Astrocyte (in vitro differentiated cells and primary cell): ENCODE data around the gene ARHGEF40.

Experiments used
- EZH2 ChIP-seq: IDR thresholded peaks from 2 replicates; pipeline ENCODE4 v1.6.1; 2012; ENCODE audit warnings: mild to moderate bottlenecking, low read length, inconsistent platforms; ENCODE audit not compliant: insufficient read depth
- TF ChIP-seq, protein P1 (sequence below): IDR thresholded peaks from 2 replicates; pipeline ENCODE4 v1.5.1; 2011; ENCODE audit warnings: low read depth, mild to moderate bottlenecking, inconsistent platforms, low read length, moderate library complexity; ENCODE audit not compliant: insufficient read depth

DNA sequence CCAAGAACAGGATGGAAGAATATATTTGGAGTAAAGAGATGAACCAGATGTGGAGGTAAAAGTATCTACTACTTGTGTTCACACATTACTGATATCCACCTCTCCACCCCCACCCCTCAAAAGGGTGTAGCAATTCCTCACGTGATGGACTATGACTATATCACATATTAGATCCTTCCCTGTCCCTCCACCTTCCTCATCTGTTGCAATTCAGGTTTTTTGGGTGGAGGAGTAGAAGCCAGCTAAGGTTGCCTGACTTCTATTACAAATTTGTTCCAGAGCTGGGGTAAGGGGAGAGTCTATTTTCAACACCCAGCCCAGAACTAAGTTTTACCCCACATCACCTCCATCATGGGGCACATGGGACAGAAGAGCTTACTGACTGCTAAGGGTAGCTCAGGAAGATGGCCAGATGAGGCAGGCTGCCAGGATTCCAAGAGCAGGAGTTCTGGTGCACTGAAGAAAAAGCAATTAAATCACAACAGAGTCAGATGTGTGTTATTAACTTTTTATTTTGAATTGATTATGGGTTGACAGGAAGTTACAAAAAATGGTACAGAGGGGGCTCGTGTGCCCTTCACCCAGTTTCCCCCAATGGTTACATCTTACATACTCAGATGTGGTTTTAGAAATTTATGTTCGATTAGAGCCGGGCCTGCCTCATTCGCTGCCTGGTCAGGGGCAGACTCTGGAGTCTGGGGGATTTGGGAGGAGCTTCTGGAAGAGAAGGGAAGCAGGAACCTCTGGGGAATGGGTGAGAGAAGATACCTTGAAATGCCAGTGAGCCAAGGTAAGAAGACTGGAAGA lies 37.6 kb upstream of the ARHGEF40 start:
- TF ChIP-seq, protein P1, sequence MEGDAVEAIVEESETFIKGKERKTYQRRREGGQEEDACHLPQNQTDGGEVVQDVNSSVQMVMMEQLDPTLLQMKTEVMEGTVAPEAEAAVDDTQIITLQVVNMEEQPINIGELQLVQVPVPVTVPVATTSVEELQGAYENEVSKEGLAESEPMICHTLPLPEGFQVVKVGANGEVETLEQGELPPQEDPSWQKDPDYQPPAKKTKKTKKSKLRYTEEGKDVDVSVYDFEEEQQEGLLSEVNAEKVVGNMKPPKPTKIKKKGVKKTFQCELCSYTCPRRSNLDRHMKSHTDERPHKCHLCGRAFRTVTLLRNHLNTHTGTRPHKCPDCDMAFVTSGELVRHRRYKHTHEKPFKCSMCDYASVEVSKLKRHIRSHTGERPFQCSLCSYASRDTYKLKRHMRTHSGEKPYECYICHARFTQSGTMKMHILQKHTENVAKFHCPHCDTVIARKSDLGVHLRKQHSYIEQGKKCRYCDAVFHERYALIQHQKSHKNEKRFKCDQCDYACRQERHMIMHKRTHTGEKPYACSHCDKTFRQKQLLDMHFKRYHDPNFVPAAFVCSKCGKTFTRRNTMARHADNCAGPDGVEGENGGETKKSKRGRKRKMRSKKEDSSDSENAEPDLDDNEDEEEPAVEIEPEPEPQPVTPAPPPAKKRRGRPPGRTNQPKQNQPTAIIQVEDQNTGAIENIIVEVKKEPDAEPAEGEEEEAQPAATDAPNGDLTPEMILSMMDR, result no peak
- no peak for TF ChIP-seq EZH2
